Kidney epithelial cell (primary cell): Measurements from ENCODE around the gene FAM24B. TPM values are rescaled to one million over a fixed set of nuclear protein-coding genes. Genes with fewer than 3 reads are reported as not detected.
"Not testable (repeated sequence)": the region's sequence is repeated elsewhere in the genome, so short reads cannot be mapped to it uniquely, and the experiment has no call there.

ENCODE experiments used
- DNase-seq: peaks from one replicate; pipeline ENCODE4 v3.0.0-alpha.2; 2010; ENCODE audit warnings: low read depth
- H3K27me3 ChIP-seq: 2 replicates; pipeline ENCODE4 v1.6.0; 2011; ENCODE audit warnings: low read length; ENCODE audit not compliant: control insufficient read depth, insufficient read depth
- H3K36me3 ChIP-seq: 2 replicates; pipeline ENCODE4 v1.5.1; 2011; ENCODE audit warnings: low read length; ENCODE audit not compliant: control insufficient read depth, insufficient read depth
- H3K4me3 ChIP-seq: 2 replicates; pipeline ENCODE4 v1.5.1; 2011; ENCODE audit warnings: low read depth, mild to moderate bottlenecking, control low read depth, low read length
- total RNA-seq: library from RNA; depleted of rRNA; stranded (reverse); fragments of >200 nt; gene quantifications from 2 replicates; pipeline ENCODE4 v1.2.3, GENCODE V29; 2015
- TF ChIP-seq, protein P1 (sequence below): IDR thresholded peaks from 2 replicates; pipeline ENCODE4 v1.5.1; 2011; ENCODE audit warnings: mild to moderate bottlenecking, moderate library complexity, low read length, control low read depth, inconsistent platforms; ENCODE audit not compliant: insufficient read depth, poor library complexity, severe bottlenecking

Gene FAM24B
- total RNA-seq, 1 donor from 2014 or later, result 14.6 TPM

DNA sequence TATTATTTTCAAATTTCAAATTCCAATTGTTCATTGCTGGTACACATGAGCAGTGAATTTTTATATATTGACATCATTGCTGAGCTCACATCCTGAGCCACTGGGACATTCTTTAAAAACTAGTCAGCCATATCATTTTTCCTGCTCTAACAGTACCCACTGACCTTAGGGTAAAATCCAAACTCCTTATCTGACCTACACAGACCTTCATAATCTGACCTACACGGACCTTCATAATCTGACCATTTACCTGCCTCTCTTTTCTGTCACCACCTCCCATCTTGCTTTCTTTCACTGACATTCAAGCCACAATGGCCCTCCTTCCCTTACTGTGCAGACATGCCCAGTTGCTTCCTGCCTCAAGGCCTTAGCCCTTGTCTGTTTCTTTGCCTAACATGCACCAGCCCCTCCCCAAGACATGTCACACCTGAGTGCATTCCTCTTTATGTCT, 17.6 kb downstream of the FAM24B start:
- Histone ChIP-seq H3K27me3 (no peaks in the 10 kb centered on the region), H3K4me3 (no peak overlapping the region), H3K36me3 (no peaks in the 10 kb centered on the region)
- no peak for DNase-seq
- TF ChIP-seq, protein P1, sequence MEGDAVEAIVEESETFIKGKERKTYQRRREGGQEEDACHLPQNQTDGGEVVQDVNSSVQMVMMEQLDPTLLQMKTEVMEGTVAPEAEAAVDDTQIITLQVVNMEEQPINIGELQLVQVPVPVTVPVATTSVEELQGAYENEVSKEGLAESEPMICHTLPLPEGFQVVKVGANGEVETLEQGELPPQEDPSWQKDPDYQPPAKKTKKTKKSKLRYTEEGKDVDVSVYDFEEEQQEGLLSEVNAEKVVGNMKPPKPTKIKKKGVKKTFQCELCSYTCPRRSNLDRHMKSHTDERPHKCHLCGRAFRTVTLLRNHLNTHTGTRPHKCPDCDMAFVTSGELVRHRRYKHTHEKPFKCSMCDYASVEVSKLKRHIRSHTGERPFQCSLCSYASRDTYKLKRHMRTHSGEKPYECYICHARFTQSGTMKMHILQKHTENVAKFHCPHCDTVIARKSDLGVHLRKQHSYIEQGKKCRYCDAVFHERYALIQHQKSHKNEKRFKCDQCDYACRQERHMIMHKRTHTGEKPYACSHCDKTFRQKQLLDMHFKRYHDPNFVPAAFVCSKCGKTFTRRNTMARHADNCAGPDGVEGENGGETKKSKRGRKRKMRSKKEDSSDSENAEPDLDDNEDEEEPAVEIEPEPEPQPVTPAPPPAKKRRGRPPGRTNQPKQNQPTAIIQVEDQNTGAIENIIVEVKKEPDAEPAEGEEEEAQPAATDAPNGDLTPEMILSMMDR, result no peak

DNA sequence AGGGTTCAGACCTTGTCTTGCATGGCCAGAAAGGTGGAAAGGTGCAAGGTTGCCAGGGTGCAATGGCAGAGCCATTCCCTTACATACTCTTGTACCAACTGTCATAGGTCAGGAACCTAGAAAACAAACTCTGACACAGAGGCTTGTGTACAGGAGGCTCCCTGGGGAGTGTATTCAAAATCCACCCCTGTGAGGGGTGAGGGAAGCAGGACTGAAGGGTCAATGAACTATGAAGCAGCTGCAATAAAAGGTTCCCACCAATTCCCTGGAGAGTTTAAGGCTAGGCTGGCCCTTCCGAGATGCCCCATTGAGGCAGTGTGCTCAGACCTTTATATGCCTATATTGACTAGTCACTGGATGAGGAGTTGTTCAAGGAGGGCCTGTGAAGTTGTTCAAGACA, 19.9 kb downstream of the FAM24B start:
- no peak for DNase-seq
- Histone ChIP-seq H3K4me3 (no peak overlapping the region), H3K27me3 (no peaks in the 10 kb centered on the region), H3K36me3 (no peaks in the 10 kb centered on the region)
- TF ChIP-seq, protein P1, result no peak

DNA sequence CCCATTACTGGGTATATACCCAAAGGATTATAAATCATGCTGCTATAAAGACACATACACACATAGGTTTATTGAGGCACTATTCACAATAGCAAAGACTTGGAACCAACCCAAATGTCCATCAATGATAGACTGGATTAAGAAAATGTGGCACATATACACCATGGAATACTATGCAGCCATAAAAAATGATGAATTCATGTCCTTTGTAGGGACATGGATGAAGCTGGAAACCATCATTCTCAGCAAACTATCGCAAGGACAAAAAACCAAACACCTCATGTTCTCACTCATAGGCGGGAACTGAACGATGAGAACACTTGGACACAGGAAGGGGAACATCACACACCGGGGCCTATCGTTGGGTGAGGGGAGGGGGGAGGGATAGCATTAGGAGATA, 21.3 kb downstream of the FAM24B start:
- not testable (repeated sequence) for H3K4me3 ChIP-seq, DNase-seq, H3K36me3 ChIP-seq, H3K27me3 ChIP-seq

DNA sequence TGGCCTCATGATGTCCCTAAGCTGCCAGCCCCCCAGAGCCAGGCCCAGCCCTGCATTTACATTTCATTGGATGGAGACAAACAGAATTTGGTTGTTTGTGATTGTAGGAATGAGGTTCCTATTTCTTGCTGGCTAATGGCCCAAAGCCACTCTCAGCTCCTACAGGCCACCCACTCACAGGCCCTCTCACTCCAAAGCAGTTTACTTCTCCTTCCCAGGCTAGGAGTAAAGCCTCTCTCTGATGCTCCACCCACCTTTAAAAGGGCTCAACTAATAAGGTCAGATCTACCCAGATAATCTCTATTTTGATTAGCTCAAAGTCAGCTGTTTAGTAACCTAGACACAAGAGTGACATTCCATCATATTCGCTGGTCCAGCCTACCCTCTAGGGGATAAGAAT, 22.5 kb downstream of the FAM24B start:
- no peaks in the 10 kb centered on the region for H3K36me3 ChIP-seq
- TF ChIP-seq, protein P1, result no peak
- H3K27me3 ChIP-seq, result no peaks in the 10 kb centered on the region
- H3K4me3 ChIP-seq, result no peak overlapping the region
- DNase-seq, result no peak

DNA sequence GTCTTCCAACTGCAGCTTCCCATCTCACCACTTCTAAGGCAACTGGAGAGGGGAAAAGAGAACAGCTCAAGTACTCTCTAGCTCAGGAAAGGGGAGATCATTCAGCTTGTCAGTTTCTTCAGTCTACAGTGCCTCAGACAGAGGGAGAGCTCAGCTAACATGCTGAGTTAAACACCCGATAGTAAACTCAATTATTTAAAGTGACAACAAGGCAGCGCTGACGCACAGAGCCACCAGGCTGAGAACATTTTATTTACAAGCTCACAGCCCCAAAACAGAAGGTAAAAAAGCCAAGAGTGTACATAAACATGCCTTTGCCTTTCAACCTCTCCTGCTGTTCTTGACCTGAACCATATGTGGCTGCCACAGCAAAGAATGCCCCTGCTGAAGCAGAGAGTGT, 23.6 kb downstream of the FAM24B start:
- Histone ChIP-seq H3K4me3 (no peak overlapping the region), H3K36me3 (no peaks in the 10 kb centered on the region), H3K27me3 (no peaks in the 10 kb centered on the region)
- TF ChIP-seq, protein P1, result no peak
- no peak for DNase-seq

DNA sequence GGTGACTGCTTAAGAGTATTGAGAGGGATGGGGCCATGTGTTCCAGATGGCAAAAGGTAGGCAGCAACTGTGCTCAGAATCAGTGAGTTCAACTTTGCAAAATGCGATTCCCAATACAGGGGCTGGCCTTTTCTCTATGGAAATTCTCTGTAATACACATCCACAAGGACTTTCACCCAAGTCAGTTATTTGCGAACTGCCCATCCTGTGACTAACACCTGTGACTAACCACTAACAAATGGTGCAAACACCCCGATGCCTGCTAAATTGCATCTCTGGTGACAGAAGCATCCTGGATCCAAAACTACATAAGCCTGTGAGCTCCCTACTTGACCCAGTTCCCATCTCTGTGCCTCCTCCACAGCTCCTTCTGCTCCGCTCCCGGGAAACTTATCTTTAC, 24.7 kb downstream of the FAM24B start:
- TF ChIP-seq, protein P1, result no peak
- Histone ChIP-seq H3K4me3 (no peak overlapping the region), H3K27me3 (no peaks in the 10 kb centered on the region), H3K36me3 (no peaks in the 10 kb centered on the region)
- DNase-seq, result peak; percentile 54
